Measurements from ENCODE around the gene MAU2.

MAU2 gene

GRCh38 chr19:19294914-19295313, 25.7 kb upstream of the MAU2 start:
- TF ChIP-seq CTCF (IDR thresholded peaks at IDR 0.05; ENCODE audit: low read depth, low read length), result no peak
- in situ Hi-C loops (cut with HindIII; ENCODE audit: low sequenced_read_pairs), result no loop called here
- H3K4me3 ChIP-seq (ENCODE audit: low read depth, low read length), result no peak overlapping the region
- DNase-seq (ENCODE audit: low read depth, low spot score), result no peak

DNA sequence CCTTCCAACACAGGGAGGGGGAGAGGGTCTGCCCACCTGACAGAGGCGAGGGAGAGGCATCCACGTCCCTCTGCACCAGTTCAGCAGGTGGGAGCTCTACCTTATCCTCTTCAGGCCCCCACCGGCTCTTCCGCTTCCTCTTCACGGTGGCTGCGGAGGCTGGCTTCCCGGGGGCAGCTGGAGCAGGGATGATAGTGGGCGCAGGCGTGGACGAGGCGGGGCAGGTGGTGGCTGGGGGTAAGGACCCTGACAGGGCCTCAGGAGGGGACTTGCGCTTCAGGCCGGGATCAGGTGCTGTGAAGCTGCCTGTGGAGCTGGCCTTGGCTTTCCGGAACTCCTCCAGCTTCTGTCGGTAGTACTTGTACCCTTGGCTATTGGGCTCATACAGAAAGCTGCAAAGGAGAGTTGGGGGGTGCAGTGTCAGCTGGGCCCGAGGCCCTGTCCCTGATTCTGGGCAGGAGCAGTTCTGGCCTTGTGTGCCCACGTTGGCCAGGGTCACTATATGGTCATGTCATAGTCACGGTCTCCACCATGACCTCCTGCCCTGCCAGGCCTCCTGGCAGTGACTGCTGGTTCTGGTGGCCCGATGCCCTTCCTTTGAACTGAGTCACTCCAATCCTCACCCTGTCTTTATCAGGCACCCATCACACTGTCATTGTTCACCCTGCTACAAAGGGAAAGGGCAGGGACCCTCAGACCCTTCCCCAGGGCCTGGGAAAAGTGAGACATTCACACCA, 23.5 kb upstream of the MAU2 start:
- H3K4me3 ChIP-seq (ENCODE audit: low read depth, low read length), result no peak overlapping the region
- in situ Hi-C loops (cut with HindIII; ENCODE audit: low sequenced_read_pairs), result no loop called here
- no peak for DNase-seq (ENCODE audit: low read depth, low spot score)
- TF ChIP-seq CTCF (IDR thresholded peaks at IDR 0.05; ENCODE audit: low read depth, low read length), result no peak

- in situ Hi-C loops (cut with HindIII; ENCODE audit: low sequenced_read_pairs), result no loop called here
- no peak for DNase-seq (ENCODE audit: low read depth, low spot score)
- TF ChIP-seq CTCF (IDR thresholded peaks at IDR 0.05; ENCODE audit: low read depth, low read length), result no peak
- H3K4me3 ChIP-seq (ENCODE audit: low read depth, low read length), result no peak overlapping the region
These were observed 22.9 kb upstream of the MAU2 start for GRCh38 chr19:19297759-19298158.

- H3K4me3 ChIP-seq (ENCODE audit: low read depth, low read length), result no peak overlapping the region
- in situ Hi-C loops (cut with HindIII; ENCODE audit: low sequenced_read_pairs), result no loop called here
- no peak for TF ChIP-seq CTCF (IDR thresholded peaks at IDR 0.05; ENCODE audit: low read depth, low read length)
- no peak for DNase-seq (ENCODE audit: low read depth, low spot score)
These were observed 20.0 kb upstream of the MAU2 start for GRCh38 chr19:19300613-19301012.

GRCh38 chr19:19303411-19303810, 17.2 kb upstream of the MAU2 start:
- DNase-seq (ENCODE audit: low read depth, low spot score), result no peak
- TF ChIP-seq CTCF (IDR thresholded peaks at IDR 0.05; ENCODE audit: low read depth, low read length), result no peak

GRCh38 chr19:19304186-19304965, 16.3 kb upstream of the MAU2 start:
- in situ Hi-C loops (cut with HindIII; ENCODE audit: low sequenced_read_pairs), result no loop called here
- peak; percentile 12 for DNase-seq (ENCODE audit: low read depth, low spot score)
- no peak overlapping the region for H3K4me3 ChIP-seq (ENCODE audit: low read depth, low read length)
- no peak for TF ChIP-seq CTCF (IDR thresholded peaks at IDR 0.05; ENCODE audit: low read depth, low read length)

More at GRCh38 chr19:19303411-19303810, 17.2 kb upstream of the MAU2 start:
- in situ Hi-C loops (cut with HindIII; ENCODE audit: low sequenced_read_pairs), result no loop called here
- H3K4me3 ChIP-seq (ENCODE audit: low read depth, low read length), result no peak overlapping the region
